Activated CD8-positive, alpha-beta memory T cell treated with anti-CD3 and anti-CD28 coated beads for 4 hours (primary cell): ENCODE measurements around the gene CENPC.

Experiments
- DNase-seq, 2 donors: peaks; one replicate each; pipeline ENCODE4 v3.0.0-alpha.2; 2020; ENCODE audit warnings: low read depth in 2 of 2

Gene CENPC, protein sequence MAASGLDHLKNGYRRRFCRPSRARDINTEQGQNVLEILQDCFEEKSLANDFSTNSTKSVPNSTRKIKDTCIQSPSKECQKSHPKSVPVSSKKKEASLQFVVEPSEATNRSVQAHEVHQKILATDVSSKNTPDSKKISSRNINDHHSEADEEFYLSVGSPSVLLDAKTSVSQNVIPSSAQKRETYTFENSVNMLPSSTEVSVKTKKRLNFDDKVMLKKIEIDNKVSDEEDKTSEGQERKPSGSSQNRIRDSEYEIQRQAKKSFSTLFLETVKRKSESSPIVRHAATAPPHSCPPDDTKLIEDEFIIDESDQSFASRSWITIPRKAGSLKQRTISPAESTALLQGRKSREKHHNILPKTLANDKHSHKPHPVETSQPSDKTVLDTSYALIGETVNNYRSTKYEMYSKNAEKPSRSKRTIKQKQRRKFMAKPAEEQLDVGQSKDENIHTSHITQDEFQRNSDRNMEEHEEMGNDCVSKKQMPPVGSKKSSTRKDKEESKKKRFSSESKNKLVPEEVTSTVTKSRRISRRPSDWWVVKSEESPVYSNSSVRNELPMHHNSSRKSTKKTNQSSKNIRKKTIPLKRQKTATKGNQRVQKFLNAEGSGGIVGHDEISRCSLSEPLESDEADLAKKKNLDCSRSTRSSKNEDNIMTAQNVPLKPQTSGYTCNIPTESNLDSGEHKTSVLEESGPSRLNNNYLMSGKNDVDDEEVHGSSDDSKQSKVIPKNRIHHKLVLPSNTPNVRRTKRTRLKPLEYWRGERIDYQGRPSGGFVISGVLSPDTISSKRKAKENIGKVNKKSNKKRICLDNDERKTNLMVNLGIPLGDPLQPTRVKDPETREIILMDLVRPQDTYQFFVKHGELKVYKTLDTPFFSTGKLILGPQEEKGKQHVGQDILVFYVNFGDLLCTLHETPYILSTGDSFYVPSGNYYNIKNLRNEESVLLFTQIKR

DNA sequence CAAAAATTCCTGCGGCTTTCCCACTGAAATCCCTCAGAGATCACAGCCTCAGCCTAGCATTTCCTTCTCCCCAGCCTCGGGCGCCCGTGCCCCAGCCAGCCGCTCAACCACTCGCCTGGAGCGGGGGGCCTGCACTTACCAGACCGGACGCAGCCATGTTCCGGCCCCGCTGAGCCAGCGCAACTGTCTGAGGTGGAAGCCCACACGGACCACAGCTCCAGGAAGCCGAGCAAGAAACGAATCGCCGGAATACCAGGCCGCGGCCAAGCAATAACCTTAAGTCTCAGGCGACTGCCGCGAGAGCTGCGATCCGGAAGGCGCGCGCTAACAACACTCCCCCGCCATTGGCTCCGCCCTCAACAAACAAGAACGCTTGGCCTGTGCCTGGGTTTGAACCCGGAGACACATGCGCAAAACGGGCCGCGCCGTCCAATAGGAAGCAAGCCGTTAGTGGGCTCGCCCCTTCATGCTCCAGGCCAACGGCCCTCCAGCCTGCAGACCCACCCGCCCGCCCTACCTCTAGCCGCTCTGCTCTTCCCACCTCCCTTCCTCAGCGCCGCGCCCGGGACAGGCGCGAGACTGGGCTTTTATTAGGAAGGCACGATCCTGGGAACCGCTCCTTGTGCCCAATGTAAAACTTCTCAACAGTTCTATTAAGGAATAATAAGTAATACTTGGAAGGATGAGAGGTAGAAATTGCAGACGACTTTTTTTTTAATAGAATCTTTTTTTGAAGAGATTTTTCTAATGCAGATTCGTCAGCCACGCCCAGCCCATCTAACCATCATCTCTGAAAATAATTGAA is at the start of gene CENPC:
CENPC (minus strand) TSS at position 305 of the 805 bp plus-strand sequence; CDS start at position 157, 148 bp downstream.
- peak; percentile 80 for DNase-seq

DNA sequence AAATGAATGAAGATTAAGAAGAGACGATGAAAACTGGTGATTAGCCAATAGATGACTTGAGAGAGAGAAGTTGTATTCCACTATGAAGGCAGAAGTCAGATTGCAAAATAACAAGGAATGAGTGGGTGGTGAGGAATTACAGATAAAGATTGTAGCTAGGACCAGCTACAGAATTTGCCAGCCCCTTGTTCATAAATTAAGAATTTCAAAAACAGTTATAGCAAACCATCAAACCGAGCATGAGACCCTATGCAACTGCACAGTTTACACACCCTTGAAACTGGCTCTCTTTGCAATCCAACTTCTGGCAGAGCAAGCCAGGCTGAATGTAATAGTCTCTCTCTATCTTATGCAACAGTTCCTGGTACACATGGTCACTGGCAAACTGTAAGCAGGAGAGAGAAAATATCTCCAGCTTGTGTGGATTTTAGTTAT is 48.5 kb upstream of the CENPC start:
- DNase-seq, result no peak

- no peak for DNase-seq
Observed at GRCh38 chr4:67587156-67587555, 41.9 kb upstream of the CENPC start.

DNA sequence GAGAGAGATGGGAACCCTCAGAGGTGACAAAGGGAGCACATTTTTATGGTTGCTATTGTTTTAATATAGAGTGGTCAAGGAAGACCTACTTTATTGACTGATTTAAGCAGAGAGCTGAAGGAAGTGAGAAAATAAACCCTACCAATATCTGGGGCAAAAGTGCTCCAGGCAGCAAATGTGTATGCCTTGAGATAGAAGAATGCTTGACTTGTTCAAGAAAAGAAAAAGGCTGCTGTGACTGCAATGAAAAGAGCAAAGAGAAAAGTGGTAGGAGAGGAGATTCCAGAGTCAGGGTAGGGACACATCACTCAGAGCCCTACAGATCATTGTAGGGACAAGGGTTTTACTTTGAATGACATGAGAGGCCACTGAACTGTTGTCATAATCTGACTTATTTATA is 39.2 kb upstream of the CENPC start:
- DNase-seq, result no peak

GRCh38 chr4:67581913-67582312 is 36.6 kb upstream of the CENPC start:
- DNase-seq, result no peak

DNA sequence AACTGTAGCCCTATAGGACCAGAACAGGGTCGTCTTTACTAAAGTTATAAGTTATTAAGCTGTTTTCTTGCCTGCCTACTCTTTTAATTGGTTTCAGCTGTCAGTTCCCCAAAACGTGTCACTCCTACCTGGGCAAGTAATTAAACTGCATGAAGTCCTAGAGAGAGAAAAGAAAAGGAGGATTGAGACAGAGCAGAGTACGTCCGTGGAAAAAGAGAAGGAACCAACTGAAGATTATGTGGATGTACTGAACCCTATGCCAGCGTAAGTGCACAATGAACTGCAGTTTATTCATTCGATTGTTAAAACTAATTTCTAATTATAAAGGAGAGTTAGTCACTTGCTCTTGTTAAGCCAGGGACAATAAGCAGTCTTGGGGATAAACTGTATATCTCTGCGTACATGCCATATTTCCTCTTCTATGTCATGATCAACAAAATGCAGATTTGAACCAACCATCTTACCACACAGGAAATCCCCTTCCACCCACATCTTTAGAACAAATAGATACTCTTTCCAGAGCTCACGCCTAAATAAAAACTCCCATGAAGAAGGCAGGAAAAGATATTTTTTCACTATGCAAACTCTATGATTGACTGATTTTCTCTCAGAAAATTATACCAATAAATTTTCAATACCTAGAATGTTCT is 36.0 kb upstream of the CENPC start:
- no peak for DNase-seq

DNA sequence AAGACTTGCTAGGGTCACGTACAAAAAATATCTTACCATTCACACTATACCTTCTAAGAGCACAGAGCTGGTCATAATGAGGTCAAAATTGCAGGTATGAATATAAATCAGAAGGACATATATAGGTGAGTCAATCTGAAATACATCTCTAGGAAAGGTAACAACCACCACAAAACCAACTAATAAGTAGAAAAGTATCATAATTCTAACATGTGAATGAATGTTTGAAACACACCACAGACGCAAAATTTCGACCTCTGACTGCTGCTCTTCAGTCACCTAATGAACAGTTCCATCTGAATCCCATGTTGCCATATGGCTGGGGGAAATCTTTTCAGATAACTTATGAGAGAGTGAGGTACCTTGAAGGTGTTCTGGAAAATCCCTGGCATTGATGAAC is 35.3 kb upstream of the CENPC start:
- DNase-seq, result no peak

GRCh38 chr4:67576538-67576937 is 31.2 kb upstream of the CENPC start:
- DNase-seq, result no peak

DNA sequence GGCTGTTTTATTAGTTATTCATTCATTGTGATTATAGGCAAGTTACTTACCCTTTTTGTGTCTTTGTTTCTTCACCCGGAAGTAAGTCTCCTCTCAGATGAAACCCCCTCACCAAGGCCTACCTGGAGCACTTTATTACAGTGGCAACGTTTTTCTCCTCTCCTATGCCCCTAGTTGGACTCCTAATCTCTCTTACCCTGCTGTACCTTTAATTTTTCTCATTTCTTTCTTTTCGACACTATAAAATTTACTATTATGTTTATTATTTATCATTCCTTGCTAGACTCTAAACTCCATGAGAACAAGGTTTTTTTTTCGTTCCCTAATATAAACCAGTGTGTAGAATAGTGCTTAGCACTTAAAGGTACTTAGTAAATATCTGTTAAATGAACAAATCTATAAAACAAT is 30.8 kb upstream of the CENPC start:
- DNase-seq, result no peak

- no peak for DNase-seq
Observed at GRCh38 chr4:67575232-67576058, 30.1 kb upstream of the CENPC start.

- no peak for DNase-seq
Observed at GRCh38 chr4:67573193-67573592, 27.9 kb upstream of the CENPC start.

DNA sequence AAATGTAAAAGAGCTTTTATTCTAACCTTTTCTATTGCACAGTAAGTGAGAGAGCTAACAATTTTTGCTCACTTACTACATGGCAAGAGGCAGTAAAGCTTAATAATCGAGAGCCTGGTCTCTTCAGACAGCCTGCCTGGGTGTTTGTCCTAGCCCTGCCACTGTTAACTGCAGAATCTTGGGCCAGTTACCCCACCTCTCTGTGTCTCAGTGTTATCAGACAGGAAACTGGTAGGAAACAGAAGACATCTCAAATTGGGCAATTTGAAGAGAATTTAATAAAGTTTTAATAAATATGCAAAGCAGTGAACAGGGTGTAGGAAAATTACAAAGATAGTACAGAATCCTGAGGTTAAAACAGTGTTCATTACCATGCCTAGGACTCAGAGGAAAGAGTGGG is 26.7 kb upstream of the CENPC start:
- DNase-seq, result no peak

DNA sequence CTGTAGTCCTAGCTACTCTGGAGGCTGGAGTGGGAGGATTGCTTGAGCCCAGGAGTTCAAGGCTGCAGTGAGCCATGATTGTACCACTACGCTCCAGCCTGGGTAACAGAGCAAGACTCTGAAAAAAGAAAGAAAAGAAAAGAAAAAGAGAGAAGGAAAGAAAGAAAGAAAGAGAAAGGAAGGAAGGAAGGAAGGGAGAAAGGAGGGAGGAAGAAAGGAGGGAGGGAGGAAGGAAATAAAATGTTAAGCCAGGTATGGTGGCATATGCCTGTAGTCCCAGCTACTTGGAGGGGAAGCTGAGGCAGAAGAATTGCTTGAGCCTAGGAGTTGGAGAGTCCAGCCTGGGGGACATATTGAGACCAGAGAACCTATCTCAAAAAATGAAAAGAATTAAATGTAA is 25.2 kb upstream of the CENPC start:
- DNase-seq, result no peak

- no peak for DNase-seq
Observed at GRCh38 chr4:67568820-67569219, 23.5 kb upstream of the CENPC start.

DNA sequence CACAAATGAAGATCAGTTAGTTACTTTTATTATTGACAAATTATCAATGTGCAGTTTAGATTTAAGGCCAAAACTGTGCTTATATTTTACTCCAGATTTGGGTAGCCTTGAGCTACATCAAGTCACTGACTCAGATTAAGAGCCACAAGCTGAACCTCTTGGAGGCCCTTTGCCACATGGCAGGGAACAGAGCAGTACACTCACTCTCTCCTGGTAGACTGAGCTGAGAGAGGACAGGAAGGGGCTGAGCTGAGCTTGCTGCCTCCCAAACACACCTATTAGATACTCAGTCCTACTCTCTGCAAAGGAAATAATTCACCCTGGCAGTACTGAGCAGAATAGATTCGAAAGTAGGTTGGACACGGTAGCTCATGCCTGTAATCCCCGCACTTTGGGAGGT is 21.0 kb upstream of the CENPC start:
- DNase-seq, result no peak

DNA sequence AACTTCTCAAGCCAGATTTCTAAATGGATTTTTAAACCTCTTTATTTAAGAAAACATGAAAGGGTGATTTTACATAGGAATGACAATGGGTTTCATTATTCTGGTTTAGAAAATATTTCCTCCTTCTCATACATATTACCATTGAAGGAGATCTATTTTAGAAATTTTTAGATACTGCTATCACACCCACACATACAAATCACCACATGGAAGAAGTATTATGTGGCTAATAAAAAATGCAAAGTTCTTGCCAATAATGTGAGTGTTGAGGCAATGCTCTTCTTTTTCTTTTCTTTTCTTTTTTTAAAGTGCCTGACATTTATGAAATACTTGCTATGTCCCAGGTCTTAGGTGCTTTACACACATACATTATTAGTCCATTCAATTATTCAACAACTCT is 20.0 kb upstream of the CENPC start:
- no peak for DNase-seq

DNA sequence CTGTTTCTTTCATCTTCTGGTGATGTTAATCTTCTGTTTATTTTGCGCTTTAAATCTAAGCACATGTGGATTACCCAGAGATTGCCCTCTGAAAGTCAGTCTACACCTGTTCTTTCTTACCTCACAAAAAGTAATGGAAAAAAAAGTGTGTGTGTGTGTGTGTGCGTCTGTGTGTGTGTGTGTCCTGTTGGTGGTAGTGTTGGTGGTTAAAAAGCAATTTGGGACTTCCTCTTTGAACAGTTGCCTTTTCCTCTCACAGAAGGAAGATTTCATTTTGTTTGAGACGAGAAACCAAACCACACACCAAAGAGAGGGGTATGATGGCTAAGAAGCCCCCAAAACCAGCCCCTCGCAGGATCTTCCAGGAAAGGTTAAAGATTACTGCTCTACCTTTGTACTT is 13.2 kb upstream of the CENPC start, which contains the start of gene STAP1:
STAP1 (plus strand) TSS at position 235 of the 400 bp plus-strand sequence; CDS start at position 318, 83 bp downstream.
- no peak for DNase-seq

GRCh38 chr4:67556436-67556835 is 11.1 kb upstream of the CENPC start:
- no peak for DNase-seq

- no peak for DNase-seq
Observed at GRCh38 chr4:67555447-67555846, 10.1 kb upstream of the CENPC start.

DNA sequence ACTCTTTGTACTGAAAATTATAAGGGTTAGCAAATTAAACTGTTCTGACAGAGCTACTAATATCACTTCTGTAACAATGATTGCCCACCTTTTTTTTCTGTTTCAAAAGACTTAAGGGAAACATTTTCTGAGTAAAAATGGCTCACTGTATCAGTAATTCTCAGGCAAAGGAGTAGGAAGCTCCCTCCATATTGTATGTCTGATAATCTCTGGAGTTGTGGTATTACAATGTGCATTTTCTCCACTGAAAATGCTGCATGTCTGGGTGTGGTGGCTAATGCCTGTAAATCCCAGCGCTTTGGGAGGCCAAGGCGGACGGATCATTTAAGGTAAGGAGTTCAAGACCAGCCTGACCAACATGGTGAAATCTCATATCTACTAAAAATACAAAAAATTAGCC is 8.8 kb upstream of the CENPC start:
- no peak for DNase-seq
